Epithelial cell of umbilical artery (primary cell): ENCODE data around the gene RNGTT. TPM values are rescaled to one million over a fixed set of nuclear protein-coding genes. Genes with fewer than 3 reads are reported as not detected.

Experiments
- total RNA-seq: library from RNA; depleted of rRNA; stranded (reverse); fragments of >200 nt; gene quantifications from 2 replicates; pipeline ENCODE4 v1.2.3, GENCODE V29; 2014

RNGTT gene
- 19.8 and 24.9 TPM in 2 replicates for total RNA-seq

DNA sequence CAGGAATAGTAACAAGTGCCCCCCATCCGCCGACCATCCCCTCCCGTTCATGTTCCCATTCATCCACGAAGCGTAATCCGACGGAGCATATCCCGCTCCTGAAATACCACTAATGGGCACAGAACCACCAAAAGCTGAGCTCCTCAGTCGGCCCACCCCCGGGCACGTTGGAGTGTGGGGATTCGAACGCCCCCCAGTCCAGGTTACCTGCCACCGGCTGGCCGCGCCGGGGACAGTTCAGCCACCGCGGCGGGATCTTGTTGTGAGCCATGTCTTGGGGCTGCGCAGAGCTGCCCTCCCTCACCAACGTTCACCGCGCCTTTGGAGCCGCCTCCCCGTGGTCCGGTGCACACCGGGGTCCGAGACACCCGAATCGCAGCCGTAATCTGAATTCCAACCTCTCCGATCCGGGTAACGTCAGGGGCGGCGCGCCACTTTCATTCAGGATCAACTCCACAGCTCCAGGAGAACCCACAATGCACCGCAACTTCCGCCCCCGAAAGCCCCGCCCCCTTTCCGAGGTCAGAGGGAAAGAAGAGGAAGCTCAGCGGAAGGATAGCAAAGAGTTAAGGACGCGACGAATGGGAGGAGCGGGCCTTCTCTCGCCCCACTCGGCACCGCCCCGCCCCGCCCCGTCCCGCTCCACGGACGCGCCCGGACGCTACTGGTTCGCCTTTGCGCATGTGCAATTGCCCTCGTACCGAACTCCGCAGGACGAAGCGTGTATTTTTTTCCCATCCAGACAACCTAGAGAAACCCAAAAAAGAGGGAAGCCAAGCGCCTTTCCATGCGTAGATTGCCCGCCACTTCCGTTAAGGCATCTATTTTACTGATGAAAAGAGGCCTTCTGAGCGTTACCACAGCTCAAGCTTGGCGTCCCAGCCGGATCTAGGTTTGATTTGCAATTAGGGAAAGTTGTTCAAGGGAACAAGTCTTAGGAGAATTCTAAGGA lies at the start of gene RNGTT:
Gene RNGTT, minus strand, starts transcription at position 480 of the 952 bp plus-strand sequence. Its CDS starts 209 bp downstream, at position 271.

Other genes with a start within 250 kb of the RNGTT start
- gene PNRC1, start 117.1 kb upstream of the RNGTT start, total RNA-seq, result 27.8 and 40.9 TPM in 2 replicates
- under 0.01 TPM in 1 of 2 replicates, not detected in the other for gene SRSF12, start 154.5 kb upstream of the RNGTT start, total RNA-seq
- 7.8 and 12.9 TPM in 2 replicates for gene PM20D2, start 182.4 kb upstream of the RNGTT start, total RNA-seq